ENCODE results near the gene SPNS2.

DNA sequence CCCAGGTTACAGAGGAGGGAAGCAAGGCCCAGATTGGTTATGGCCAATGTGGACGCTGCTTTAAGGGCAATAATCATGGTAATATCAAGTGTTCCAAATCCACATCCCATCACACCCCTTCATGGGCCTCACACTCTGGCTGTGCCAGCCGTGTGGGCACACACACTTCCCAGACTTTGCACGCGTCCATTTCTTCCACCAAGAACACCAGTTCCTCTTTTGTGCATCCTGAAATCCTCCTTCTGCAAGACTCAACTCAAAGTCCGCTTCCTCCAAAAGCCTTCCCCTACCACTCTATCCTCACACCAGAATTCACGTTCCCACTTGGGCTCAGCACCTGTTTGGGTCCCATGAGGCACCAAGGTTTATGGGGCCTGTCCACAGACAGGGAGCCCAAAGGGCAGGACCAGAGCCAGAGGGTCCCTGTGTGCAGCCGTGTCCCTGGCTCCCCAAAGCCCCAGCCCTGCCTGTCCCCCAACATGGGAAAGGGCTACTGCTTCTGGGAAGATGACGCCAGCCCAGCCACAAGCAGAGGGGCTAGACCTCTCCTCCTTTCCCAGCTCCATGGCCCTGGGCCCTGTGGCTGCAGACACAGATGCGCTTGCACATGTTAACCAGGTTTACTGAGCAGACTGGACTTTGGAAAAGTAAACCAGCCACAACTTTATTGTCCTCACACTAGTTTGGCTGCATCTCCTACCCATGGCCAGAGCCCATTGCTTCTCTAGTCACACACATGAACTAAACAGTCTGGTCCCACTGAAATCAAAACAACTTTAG is 44.7 kb upstream of the SPNS2 start:
- no peak for TF ChIP-seq POLR2AphosphoS5 (IDR thresholded peaks at IDR 0.05; ENCODE audit: low read depth, low read length)
- TF ChIP-seq, protein P1, sequence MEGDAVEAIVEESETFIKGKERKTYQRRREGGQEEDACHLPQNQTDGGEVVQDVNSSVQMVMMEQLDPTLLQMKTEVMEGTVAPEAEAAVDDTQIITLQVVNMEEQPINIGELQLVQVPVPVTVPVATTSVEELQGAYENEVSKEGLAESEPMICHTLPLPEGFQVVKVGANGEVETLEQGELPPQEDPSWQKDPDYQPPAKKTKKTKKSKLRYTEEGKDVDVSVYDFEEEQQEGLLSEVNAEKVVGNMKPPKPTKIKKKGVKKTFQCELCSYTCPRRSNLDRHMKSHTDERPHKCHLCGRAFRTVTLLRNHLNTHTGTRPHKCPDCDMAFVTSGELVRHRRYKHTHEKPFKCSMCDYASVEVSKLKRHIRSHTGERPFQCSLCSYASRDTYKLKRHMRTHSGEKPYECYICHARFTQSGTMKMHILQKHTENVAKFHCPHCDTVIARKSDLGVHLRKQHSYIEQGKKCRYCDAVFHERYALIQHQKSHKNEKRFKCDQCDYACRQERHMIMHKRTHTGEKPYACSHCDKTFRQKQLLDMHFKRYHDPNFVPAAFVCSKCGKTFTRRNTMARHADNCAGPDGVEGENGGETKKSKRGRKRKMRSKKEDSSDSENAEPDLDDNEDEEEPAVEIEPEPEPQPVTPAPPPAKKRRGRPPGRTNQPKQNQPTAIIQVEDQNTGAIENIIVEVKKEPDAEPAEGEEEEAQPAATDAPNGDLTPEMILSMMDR (IDR thresholded peaks at IDR 0.05), result no peak
- TF ChIP-seq, protein P2, sequence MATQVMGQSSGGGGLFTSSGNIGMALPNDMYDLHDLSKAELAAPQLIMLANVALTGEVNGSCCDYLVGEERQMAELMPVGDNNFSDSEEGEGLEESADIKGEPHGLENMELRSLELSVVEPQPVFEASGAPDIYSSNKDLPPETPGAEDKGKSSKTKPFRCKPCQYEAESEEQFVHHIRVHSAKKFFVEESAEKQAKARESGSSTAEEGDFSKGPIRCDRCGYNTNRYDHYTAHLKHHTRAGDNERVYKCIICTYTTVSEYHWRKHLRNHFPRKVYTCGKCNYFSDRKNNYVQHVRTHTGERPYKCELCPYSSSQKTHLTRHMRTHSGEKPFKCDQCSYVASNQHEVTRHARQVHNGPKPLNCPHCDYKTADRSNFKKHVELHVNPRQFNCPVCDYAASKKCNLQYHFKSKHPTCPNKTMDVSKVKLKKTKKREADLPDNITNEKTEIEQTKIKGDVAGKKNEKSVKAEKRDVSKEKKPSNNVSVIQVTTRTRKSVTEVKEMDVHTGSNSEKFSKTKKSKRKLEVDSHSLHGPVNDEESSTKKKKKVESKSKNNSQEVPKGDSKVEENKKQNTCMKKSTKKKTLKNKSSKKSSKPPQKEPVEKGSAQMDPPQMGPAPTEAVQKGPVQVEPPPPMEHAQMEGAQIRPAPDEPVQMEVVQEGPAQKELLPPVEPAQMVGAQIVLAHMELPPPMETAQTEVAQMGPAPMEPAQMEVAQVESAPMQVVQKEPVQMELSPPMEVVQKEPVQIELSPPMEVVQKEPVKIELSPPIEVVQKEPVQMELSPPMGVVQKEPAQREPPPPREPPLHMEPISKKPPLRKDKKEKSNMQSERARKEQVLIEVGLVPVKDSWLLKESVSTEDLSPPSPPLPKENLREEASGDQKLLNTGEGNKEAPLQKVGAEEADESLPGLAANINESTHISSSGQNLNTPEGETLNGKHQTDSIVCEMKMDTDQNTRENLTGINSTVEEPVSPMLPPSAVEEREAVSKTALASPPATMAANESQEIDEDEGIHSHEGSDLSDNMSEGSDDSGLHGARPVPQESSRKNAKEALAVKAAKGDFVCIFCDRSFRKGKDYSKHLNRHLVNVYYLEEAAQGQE (IDR thresholded peaks at IDR 0.05; ENCODE audit: insufficient read depth in 1 of 2, low read depth in 2 of 2, low read length in 1 of 2), result no peak
- no peak for TF ChIP-seq SIN3A (IDR thresholded peaks at IDR 0.05; ENCODE audit: borderline replicate concordance, insufficient read depth, low read depth, low read length)

All from Panc1 (cell line).